HepG2 (cell line): Measurements from ENCODE around the gene DNAJC15.

Experiments
- CHCHD3 ChIP-seq: sonication (generic); formaldehyde crosslinking; IDR thresholded peaks from 2 replicates; pipeline ENCODE4 v1.8.0; 2022; ENCODE audit warnings: mild to moderate bottlenecking, missing genetic modification reagents, moderate library complexity
- FOXO4 ChIP-seq: sonication (generic); formaldehyde crosslinking; conservative IDR thresholded peaks from 2 replicates; pipeline ENCODE4 v1.8.1; 2023; ENCODE audit warnings: missing genetic modification reagents
- HDAC6 ChIP-seq: fragments of 200-600 bp; sonication (generic); IDR thresholded peaks from 2 replicates; pipeline ENCODE4 v1.7.0; 2017; ENCODE audit warnings: mild to moderate bottlenecking, antibody characterized with exemption, low read length, low read depth
- HNF4A ChIP-seq: sonication (generic); formaldehyde crosslinking; IDR thresholded peaks from 2 replicates; pipeline ENCODE4 v1.4.0; 2020; ENCODE audit warnings: missing genetic modification reagents
- ZBTB49 ChIP-seq: sonication (generic); formaldehyde crosslinking; IDR thresholded peaks from 2 replicates; pipeline ENCODE4 v1.4.0; 2020; ENCODE audit warnings: missing genetic modification reagents, borderline replicate concordance

GRCh38 chr13:43129066-43129465, 105.7 kb downstream of the DNAJC15 start:
- TF ChIP-seq CHCHD3 (CRISPR knock-in tag): no peak
- TF ChIP-seq ZBTB49 (CRISPR knock-in tag): no peak
- TF ChIP-seq HNF4A: no peak
- no peak for TF ChIP-seq HDAC6
- no peak for TF ChIP-seq FOXO4 (CRISPR knock-in tag)
